ENCODE results near the gene CFAP300.
A peak's percentile ranks its signal among the peaks of the same experiment; 100 is the strongest.

Gene CFAP300

DNA sequence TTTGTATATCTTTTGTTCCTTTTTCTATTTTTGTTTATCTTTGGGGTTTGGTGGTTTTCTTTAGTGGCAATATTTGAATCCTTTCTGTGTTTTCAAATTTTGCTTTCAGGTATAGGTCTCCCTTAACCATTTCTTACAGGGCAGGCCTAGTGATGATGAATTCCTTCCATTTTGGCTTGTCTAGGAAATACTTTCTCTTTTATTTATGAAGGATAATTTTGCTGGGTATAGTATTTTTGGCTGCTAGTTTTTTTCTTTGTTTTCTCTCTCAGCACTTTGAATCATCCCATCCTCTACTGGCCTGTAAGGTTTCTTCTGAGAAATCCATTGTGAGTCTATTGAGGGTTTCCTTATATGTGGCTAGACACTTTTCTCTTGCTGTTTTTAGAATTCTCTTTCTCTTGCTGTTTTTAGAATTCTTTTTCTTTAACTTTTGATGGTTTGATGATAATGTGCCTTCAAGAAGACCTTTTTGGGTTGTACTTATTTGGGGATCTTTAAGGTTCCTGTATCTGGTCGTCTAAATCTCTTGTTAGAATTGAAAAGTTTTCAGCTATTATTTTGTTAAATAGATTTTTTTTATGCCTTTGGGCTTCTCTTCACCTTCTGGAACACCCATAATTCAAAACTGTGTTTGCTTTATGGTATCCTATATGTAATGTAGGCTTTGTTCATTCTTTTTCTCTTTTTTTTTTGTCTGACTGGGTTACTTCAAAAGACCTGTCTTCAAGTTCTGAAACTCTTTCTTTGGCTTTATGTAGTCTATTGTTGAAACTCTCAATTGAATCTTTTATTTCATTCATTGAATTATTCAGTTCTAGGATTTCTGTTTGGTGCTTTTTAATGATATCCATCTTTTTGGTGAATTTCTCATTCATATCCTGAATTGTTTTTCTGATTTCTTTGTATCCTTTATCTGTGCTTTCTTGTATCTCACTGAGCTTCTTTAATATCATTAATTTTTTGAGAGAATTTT is 24.5 kb downstream of the CFAP300 start:
- DNase-seq (ENCODE audit: low read depth, low spot score): no peak

DNA sequence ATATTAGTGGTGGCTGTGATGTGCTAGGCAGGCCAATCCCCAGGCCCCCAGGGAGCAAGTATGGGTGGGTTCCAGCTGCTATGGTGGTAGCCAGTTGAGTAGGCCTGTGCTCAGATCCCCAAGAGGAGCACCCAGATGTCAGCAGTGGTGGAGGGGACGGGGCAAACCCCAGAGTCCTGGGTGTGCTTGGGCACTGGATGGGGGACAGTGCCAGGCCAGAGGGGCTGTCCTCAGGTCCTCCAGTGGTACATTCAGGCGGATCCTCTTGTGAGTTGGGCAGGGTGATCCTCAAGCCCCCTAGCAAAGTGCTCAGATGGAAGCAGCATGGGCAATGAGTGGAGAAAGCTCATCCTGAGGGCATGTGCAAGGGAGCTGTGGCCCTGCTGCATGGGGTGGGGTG is 26.0 kb downstream of the CFAP300 start:
- DNase-seq (ENCODE audit: low read depth, low spot score): no peak

DNA sequence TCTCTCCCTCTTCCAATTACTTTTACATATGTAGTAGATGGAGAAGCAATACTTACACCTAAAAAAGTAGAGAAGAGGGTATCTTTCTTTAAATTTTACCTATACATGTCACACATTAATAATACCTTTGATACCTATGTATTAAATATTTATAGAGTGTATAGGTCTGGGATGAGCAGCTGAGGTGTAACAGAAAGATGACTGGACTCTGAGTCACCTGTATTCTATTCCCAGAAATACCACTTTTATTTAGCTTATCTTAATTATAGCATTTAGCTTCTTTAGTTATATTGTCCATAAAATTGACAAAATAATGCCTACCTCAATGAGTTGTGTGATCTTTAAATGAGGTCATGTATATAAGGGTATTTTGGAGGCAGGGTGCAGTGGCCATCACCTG is 32.4 kb downstream of the CFAP300 start:
- no peak for DNase-seq (ENCODE audit: low read depth, low spot score)

DNA sequence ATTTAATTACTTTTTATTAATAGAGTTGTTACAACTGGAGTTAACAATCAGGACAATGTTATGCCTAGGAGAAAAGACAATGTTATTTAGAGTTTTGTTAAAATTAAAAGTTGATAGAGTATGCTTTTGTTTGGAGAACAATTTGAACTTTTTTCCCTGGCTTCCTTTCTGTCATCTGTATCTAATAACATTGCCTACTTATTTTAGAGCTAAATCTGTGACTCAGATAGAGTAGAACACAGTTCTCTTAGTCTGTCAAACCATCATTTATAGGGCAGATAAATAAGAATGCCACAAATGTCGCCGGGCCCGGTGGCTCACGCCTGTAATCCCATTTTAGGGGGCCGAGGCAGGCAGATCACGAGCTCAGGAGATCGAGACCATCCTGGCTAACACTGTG is 34.1 kb downstream of the CFAP300 start:
- no peak for DNase-seq (ENCODE audit: low read depth, low spot score)

DNA sequence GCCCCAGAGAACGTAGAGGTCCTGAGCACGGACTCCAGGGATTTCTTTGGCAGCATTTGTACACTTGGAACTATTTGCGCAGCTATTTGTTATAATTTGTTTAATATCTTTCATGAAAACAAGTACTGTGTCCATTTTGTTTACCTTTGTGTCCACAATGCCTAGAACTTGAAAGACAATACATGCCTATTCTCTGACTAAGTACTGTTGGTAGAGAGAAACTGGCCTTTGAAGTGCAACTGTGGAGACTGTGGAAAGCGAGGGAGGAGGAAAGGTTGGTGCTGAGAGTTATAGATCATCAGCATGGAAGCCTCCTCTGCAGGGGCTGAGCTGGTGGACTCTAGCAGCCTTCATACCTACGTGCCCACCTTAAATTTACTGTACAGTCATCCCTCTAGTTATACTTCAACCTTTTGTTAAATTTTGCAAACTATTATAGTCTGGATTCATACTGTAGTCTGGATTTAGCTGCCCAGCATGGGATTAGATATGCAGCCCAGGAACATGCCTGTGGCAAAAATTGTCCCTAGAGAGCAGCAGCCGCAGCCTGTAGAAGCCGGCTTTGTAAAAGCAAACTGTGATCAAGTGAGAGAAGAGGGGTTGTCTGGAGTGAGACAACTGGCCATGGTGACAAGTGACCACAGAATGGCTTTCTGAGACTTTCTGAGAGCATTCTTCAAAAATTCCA is 38.8 kb downstream of the CFAP300 start:
- no peak for DNase-seq (ENCODE audit: low read depth, low spot score)

DNA sequence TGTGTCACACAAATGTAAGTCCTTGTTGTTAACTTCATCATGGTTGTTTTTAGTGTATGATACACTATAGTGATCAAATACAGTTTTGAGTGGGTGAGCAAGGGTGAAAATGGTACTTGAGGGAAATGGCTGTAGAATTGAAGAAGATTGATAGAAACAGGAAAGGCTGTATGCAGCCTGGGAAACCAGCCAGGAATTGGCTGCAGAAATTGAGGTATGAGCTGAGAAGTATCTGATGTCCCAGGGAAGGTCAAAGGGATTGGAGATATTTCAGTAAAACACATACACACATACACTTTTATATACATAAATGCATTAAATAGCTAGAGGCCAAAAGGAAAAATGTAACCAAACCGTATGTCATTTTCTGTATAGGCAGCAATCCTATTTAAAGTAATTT is 49.9 kb downstream of the CFAP300 start:
- no peak for DNase-seq (ENCODE audit: low read depth, low spot score)

DNA sequence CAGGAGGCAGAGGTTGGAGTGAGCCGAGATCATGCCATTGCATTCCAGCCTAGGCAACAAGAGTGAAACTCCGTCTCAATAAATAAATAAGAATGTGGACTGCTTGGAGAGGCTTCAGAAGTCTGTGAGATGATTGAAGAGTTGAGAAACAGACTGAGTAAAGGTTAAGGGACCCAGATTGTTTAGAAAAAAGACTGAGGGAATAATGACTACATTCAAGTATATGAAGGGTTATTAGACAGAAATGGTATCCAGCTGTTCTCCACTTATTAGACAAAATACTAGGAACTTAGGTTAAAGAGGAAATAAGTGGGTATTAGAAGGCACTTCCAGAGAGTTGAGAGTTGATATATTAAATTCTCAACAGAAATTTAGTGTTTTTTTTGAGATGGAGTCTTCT is 52.5 kb downstream of the CFAP300 start:
- no peak for DNase-seq (ENCODE audit: low read depth, low spot score)

DNA sequence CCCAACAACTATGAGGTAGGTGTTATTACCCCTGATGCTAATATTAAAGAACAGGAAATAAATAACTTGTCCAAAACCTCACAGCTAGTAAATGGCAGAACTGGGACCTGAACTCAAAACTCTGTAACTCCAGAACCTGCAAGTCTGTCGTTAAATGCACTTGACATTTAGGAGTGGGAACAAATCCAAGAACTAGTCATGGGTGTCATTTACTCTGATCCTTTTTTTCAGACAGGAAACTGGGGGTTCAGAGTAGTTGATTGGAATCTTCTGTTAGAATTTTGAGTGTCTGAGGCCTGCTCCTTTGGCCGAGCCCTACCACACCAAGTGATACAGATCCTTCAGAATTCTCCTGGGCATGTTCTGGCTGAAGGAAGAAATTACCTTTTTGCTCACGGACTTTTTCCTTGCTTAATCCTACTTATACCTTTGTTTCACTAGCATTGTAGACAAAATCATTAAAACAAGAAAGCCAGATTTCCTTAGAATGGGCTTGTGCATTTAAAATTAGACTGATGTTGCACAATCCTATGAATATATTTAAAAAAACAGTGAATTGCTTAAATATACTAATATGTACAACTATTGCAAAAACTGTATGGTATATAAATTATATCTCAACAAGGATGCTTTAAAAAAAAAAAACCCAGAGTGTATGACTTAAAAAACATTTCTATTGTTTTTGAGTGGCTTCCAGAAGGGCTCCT is 61.6 kb downstream of the CFAP300 start:
- DNase-seq (ENCODE audit: low read depth, low spot score): no peak

DNA sequence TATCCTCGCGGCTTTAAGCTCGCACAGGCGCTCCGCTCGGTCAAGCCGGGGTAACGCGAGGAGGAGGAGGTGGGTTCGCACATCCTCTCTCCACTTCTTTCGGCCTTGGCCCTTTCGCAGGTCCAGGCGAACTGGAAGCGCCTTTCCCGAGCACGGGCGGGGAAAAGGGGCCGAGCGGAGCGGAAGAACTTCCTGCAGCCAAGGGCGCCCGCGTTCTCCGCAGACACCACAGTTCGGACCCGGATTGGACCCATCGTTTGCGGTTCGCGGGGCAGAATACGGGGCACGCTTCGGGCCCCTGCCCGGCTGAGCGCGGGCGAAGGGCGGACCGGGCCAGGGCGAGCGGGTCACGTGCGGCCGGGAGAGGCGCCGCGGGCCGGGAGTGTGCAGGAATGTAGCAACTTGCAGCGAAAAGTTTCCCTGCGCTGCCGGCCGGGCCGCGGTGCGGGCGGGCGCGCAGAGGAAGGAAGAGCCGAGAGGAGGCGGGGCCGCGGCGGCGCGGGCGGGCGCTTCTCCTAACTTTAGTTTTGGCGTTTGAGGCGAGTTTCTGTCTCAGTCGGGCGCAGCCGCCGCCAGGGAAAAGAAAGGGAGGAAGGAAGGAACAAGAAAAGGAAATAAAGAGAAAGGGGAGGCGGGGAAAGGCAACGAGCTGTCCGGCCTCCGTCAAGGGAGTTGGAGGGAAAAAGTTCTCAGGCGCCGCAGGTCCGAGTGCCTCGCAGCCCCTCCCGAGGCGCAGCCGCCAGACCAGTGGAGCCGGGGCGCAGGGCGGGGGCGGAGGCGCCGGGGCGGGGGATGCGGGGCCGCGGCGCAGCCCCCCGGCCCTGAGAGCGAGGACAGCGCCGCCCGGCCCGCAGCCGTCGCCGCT is 62.9 kb downstream of the CFAP300 start, which contains the start of gene YAP1:
TSS of gene YAP1 (plus strand) at position 552 of the 865 bp plus-strand sequence. CDS start 402 bp downstream, outside the sequence.
- peak; percentile 52 for DNase-seq (ENCODE audit: low read depth, low spot score)

DNA sequence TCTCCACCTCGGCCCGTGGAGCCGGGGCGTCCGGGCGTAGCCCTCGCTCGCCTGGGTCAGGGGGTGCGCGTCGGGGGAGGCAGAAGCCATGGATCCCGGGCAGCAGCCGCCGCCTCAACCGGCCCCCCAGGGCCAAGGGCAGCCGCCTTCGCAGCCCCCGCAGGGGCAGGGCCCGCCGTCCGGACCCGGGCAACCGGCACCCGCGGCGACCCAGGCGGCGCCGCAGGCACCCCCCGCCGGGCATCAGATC is 63.4 kb downstream of the CFAP300 start:
- no peak for DNase-seq (ENCODE audit: low read depth, low spot score)

DNA sequence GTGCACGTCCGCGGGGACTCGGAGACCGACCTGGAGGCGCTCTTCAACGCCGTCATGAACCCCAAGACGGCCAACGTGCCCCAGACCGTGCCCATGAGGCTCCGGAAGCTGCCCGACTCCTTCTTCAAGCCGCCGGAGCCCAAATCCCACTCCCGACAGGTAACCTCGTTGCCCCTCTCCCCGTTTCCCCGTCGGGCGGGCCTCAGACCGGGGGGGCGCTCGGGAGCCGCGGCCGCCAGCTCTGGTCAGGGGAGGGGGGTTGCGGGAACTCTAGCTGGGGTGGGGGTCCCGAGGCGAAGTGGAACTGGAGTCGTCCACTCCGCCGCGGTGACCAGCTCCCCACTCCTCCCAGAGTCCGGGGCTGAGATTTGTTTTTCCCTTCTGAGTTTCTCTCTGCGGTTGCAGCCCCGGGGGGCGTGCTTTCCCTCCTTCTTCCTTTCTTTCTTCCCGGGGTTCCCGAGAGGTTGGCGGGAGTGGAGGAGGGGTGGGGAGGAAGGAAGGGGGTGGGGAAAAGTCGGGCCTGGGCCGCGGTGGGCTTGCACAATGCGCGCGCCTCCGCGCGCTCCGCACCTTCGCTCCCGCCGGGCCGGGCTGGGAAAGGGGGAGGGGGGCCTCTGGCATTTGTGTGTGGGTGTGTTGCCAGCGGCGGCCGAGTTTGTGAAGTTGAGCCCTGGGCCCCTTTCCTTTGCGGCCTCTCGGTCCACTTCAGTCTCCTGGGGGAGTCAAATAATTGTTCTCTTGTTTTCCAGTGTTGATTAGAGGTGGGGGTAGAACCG is 64.0 kb downstream of the CFAP300 start:
- DNase-seq (ENCODE audit: low read depth, low spot score): peak; percentile 67

DNA sequence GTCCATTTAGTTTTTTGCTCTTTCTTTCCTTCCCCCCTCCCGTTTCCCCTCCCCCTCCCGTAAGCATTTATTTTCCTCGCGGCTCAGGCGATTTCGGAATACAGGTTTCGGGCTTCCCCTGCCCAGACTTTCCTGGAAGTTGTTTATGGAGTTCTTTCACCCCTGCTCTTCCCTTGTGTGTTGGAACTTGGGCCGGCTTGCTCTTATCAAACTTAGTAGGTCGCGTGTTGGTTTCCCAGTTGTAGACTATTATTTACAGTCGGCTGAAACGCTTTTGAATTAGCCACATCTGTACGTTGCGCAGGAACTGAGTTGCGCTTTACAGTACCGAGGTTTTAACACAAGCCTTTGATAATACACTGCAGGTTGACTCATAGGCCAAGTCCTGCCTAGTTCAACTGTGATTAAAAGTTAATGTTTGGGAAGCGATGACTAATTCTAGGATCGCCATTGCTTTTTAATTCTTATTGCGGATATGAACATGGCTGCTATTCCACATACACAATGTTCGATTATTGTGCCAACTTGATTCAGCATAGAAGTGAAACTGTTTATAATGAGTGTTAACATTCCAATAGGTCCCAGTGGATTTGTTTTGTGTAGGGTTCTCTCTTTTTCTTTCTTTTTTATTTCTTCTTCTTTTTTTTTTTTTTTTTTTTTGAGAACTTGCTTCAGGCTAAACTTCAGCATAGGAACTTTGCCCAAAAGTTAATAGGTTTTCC is 64.7 kb downstream of the CFAP300 start:
- no peak for DNase-seq (ENCODE audit: low read depth, low spot score)

DNA sequence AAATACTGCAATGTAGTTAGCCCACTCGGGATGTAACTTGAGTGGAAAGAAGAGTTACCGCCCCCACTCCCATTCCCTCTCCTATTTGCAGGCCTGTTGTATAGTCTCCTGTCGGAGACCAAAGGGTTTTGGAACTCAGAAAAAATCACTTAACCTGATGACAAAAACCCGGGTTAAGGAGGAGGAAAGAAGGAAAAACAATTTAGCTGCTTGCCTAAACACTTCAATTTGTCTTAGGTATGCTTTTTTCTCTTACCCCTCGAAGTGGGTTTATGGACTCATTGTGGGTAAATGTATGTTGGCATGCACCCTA is 65.2 kb downstream of the CFAP300 start:
- no peak for DNase-seq (ENCODE audit: low read depth, low spot score)

DNA sequence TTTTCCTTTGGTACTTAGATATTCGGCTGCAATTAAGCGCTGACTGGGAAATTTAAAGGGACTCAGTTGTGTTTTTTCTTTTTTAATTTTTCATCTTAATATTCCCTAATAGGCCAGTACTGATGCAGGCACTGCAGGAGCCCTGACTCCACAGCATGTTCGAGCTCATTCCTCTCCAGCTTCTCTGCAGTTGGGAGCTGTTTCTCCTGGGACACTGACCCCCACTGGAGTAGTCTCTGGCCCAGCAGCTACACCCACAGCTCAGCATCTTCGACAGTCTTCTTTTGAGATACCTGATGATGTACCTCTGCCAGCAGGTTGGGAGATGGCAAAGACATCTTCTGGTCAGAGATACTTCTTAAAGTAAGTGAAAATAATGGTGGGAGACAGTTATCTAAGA is 66.8 kb downstream of the CFAP300 start:
- no peak for DNase-seq (ENCODE audit: low read depth, low spot score)

DNA sequence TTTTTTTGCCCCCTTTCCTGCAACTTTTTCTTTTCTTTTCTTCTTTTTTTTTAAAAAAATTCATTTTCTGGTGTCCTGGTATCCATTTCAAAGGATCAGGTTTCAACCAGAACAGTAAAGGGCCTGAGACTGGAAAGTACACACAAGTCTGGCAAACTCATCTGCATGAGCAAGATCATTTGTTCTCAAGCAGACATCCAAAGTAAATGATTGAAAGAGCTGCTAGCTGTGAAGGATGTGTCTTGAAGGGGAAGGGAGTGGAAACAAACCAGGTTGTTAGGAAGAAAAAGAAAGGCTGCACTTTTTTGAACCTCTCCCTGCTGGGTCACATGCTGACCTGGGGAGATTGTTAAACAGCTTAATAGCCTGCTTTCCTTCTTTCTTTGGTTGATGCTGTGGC is 68.3 kb downstream of the CFAP300 start:
- peak; percentile 54 for DNase-seq (ENCODE audit: low read depth, low spot score)

DNA sequence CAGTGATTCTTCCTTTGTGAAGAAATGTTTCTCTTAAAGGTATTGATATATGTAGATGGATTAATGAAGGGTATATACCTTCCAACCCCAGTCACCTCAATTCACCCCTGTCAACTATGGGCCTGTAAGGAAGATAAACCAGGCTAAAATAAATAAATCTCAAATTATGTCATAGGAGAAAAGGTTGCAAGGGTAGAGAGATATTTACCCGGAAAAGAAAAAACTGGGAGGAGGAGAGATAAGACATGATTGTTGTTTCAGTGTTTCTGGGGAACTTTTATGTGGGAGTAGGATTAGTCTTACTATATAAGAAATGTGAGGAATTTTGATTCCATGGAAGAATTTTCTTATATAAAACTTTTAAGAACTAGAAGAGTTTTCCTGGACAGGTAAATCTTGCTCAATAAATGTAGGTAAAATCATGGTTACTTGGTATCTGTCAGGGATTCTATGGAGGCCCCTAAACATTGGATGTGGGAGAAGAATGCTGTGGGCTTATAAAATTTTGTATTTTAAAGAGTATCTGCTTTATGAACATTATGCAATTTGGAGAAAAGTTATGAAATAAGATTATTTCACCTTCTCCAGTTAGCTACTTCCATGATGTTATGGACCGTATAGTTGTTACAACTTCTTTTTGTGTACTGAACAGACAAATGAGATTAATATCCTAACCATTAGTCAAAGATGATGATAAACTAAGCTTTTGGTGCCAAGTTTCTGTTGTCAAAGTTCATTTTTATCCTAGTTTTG is 69.4 kb downstream of the CFAP300 start:
- DNase-seq (ENCODE audit: low read depth, low spot score): no peak

DNA sequence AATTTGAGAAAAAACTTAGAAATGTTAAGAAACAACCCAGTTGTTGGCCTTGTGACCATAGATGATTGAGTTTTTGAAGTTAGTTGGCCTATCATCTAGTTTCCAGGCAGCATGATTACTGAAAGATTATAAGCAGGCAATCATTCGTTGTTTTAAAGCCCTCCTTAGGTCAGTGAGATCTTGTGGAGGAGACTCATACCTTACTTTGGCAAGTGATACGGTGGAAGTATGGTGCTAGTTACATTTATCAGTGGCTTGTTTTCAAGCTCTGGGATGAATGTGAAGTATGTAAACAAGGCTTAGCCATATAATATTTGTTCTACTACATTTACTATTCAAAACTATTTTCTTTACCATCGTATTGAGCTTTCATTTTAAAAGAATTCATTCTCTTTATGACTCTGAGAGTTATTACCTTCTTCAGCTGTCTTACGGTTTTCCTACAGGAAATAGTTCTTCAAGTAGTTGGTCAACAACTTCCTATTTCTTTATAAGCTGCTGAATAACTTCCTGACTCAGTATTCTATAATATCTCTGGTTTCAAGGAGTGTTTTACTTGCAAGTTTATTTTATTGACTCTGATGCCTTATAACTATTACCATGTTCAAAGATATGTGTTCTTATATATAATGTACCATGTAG is 70.4 kb downstream of the CFAP300 start:
- DNase-seq (ENCODE audit: low read depth, low spot score): no peak

DNA sequence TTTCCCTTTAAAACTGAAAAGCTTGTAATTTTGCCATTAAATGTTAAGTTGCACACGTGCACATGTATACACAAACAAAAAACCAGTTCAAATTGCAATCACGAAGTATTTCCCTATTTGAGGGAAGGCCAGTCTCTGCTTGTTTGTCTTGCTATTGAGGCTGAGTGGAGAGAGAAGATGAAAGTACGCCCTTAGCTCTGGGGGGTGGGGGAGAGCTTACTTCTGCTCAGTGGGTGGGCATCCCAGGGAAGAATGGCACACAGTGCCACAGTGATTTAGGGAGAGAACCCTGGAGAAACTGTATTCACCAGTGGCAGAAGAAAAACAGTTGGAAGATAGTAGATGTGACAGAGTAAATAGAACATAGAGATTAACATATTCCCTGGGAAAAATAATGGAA is 71.7 kb downstream of the CFAP300 start:
- no peak for DNase-seq (ENCODE audit: low read depth, low spot score)

DNA sequence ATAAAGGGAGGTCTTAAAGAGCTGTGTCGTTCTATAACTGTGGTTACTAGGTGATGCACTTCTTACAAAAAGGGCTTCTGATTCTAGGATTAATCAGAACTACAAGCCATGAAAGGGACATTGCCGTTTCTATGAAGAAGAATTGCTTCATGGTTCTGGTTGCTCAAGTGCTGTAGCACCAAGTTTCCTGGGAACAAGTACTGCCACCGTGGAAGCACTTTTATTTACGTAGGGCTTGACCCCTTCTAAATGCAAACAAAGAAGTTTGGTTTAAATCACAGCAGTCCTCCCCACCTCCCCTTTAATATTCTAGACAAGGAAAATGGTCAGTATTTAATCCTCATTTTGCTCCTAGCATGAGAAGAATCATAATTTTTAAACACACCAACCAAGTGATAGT is 72.8 kb downstream of the CFAP300 start:
- no peak for DNase-seq (ENCODE audit: low read depth, low spot score)
